HL-60 (cell line): ENCODE measurements around the gene ITPK1.

Experiments
- DNase-seq, 2 experiments: peaks; one replicate each; pipeline ENCODE4 v3.0.0-alpha.2; 2010 to 2020; ENCODE audit warnings: low read depth in 1 of 2, low spot score in 1 of 2
- H3K27ac ChIP-seq: fragments of 250-450 bp; sonication (Bioruptor Pico); replicated peaks from 2 replicates; pipeline ENCODE4 v1.5.1; 2020; ENCODE audit warnings: mild to moderate bottlenecking, moderate library complexity
- H3K27me3 ChIP-seq: fragments of 250-450 bp; sonication (Bioruptor Pico); 2 replicates; pipeline ENCODE4 v1.5.1; 2021; ENCODE audit warnings: mild to moderate bottlenecking, moderate library complexity; ENCODE audit not compliant: insufficient read depth, poor library complexity, severe bottlenecking
- H3K4me3 ChIP-seq: replicated peaks from 2 replicates; pipeline ENCODE4 v1.5.1; 2011; ENCODE audit warnings: mild to moderate bottlenecking, control low read depth, low read length; ENCODE audit not compliant: insufficient read depth
- GABPA ChIP-seq: IDR thresholded peaks from 2 replicates; pipeline ENCODE4 v1.6.1; 2012; ENCODE audit warnings: low read depth
- POLR2AphosphoS5 ChIP-seq: IDR thresholded peaks from 2 replicates; pipeline ENCODE4 v1.6.1; 2012; ENCODE audit warnings: low read depth
- SPI1 ChIP-seq: IDR thresholded peaks from 2 replicates; pipeline ENCODE4 v1.6.1; 2012; ENCODE audit warnings: low read depth, mild to moderate bottlenecking, borderline replicate concordance
- TF ChIP-seq, protein P1 (sequence below): IDR thresholded peaks from 2 replicates; pipeline ENCODE4 v1.6.1; 2012; ENCODE audit warnings: low read depth; ENCODE audit not compliant: insufficient replicate concordance
- TF ChIP-seq, protein P2 (sequence below): IDR thresholded peaks from one replicate; pipeline ENCODE4 v1.5.1; 2011; ENCODE audit warnings: low read length, control low read depth, inconsistent platforms; ENCODE audit not compliant: insufficient read depth

Gene ITPK1

GRCh38 chr14:92887157-92887556, 228.6 kb downstream of the ITPK1 start:
- no peak for DNase-seq
- TF ChIP-seq GABPA (no peak), SPI1 (no peak), POLR2AphosphoS5 (no peak)
- TF ChIP-seq, protein P1, sequence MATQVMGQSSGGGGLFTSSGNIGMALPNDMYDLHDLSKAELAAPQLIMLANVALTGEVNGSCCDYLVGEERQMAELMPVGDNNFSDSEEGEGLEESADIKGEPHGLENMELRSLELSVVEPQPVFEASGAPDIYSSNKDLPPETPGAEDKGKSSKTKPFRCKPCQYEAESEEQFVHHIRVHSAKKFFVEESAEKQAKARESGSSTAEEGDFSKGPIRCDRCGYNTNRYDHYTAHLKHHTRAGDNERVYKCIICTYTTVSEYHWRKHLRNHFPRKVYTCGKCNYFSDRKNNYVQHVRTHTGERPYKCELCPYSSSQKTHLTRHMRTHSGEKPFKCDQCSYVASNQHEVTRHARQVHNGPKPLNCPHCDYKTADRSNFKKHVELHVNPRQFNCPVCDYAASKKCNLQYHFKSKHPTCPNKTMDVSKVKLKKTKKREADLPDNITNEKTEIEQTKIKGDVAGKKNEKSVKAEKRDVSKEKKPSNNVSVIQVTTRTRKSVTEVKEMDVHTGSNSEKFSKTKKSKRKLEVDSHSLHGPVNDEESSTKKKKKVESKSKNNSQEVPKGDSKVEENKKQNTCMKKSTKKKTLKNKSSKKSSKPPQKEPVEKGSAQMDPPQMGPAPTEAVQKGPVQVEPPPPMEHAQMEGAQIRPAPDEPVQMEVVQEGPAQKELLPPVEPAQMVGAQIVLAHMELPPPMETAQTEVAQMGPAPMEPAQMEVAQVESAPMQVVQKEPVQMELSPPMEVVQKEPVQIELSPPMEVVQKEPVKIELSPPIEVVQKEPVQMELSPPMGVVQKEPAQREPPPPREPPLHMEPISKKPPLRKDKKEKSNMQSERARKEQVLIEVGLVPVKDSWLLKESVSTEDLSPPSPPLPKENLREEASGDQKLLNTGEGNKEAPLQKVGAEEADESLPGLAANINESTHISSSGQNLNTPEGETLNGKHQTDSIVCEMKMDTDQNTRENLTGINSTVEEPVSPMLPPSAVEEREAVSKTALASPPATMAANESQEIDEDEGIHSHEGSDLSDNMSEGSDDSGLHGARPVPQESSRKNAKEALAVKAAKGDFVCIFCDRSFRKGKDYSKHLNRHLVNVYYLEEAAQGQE: no peak
- TF ChIP-seq, protein P2, sequence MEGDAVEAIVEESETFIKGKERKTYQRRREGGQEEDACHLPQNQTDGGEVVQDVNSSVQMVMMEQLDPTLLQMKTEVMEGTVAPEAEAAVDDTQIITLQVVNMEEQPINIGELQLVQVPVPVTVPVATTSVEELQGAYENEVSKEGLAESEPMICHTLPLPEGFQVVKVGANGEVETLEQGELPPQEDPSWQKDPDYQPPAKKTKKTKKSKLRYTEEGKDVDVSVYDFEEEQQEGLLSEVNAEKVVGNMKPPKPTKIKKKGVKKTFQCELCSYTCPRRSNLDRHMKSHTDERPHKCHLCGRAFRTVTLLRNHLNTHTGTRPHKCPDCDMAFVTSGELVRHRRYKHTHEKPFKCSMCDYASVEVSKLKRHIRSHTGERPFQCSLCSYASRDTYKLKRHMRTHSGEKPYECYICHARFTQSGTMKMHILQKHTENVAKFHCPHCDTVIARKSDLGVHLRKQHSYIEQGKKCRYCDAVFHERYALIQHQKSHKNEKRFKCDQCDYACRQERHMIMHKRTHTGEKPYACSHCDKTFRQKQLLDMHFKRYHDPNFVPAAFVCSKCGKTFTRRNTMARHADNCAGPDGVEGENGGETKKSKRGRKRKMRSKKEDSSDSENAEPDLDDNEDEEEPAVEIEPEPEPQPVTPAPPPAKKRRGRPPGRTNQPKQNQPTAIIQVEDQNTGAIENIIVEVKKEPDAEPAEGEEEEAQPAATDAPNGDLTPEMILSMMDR: no peak
- no peak overlapping the region for H3K4me3 ChIP-seq

More at GRCh38 chr14:92887157-92887556, 228.6 kb downstream of the ITPK1 start:
- no peak overlapping the region for H3K27ac ChIP-seq
- no peaks in the 10 kb centered on the region for H3K27me3 ChIP-seq
